GM15510 (cell line): ENCODE data around the gene ESRRG.

Experiments
- POLR2A ChIP-seq: IDR thresholded peaks from 3 replicates; pipeline ENCODE4 v1.6.1; 2011; ENCODE audit warnings: borderline replicate concordance; ENCODE audit not compliant: insufficient read length; ENCODE audit errors: extremely low read depth

ESRRG gene

GRCh38 chr1:216723274-216723780 lies at the start of gene ESRRG:
Gene ESRRG (minus strand): TSS chr1:216723429. CDS start chr1:216723299, 130 bp downstream.
- no peak for TF ChIP-seq POLR2A

GRCh38 chr1:216771922-216772321 lies 48.7 kb upstream of the ESRRG start:
- no peak for TF ChIP-seq POLR2A

GRCh38 chr1:216766633-216767327 lies 43.6 kb upstream of the ESRRG start:
- no peak for TF ChIP-seq POLR2A

GRCh38 chr1:216765346-216766300 lies 42.4 kb upstream of the ESRRG start:
- TF ChIP-seq POLR2A = no peak

- TF ChIP-seq POLR2A = no peak
Observed at GRCh38 chr1:216758161-216758560, 34.9 kb upstream of the ESRRG start.

- no peak for TF ChIP-seq POLR2A
Observed at GRCh38 chr1:216757110-216757509, 33.9 kb upstream of the ESRRG start.

- TF ChIP-seq POLR2A = no peak
Observed at GRCh38 chr1:216750961-216751360, 27.7 kb upstream of the ESRRG start.

- TF ChIP-seq POLR2A = no peak
Observed at GRCh38 chr1:216750031-216750627, 26.9 kb upstream of the ESRRG start.

- no peak for TF ChIP-seq POLR2A
Observed at GRCh38 chr1:216749232-216749631, 26.0 kb upstream of the ESRRG start.

GRCh38 chr1:216742625-216743024 lies 19.4 kb upstream of the ESRRG start:
- no peak for TF ChIP-seq POLR2A

GRCh38 chr1:216740331-216740730 lies 17.1 kb upstream of the ESRRG start:
- no peak for TF ChIP-seq POLR2A

- TF ChIP-seq POLR2A = no peak
Observed at GRCh38 chr1:216739793-216740192, 16.6 kb upstream of the ESRRG start.

- TF ChIP-seq POLR2A = no peak
Observed at GRCh38 chr1:216732121-216732520, 8.9 kb upstream of the ESRRG start.

GRCh38 chr1:216731562-216731961 lies 8.3 kb upstream of the ESRRG start:
- TF ChIP-seq POLR2A = no peak

GRCh38 chr1:216726435-216726834 lies 3.2 kb upstream of the ESRRG start:
- no peak for TF ChIP-seq POLR2A
